Measurements from ENCODE around the gene FOXP1. TPM values are rescaled to one million over a fixed set of nuclear protein-coding genes. Genes with fewer than 3 reads are reported as not detected.

FOXP1 gene
- total RNA-seq, 1 donor from 2014 or later, result 31.1 TPM

- peaks cover 2% of the 10 kb centered on the region for H3K27me3 Mint-ChIP-seq (ENCODE audit: unreplicated experiment)
- no peak overlapping the region for H3K4me3 Mint-ChIP-seq (ENCODE audit: unreplicated experiment)
- H3K36me3 Mint-ChIP-seq (ENCODE audit: unreplicated experiment), result no peaks in the 10 kb centered on the region
- peaks cover 8% of the 10 kb centered on the region for H3K9me3 Mint-ChIP-seq (ENCODE audit: unreplicated experiment)
- no peak for DNase-seq
- no peak overlapping the region for H3K27ac Mint-ChIP-seq (ENCODE audit: unreplicated experiment)
- no peak for TF ChIP-seq CTCF (IDR thresholded peaks at IDR 0.05; ENCODE audit: partially characterized antibody, unreplicated experiment)
- H3K4me1 Mint-ChIP-seq (ENCODE audit: low read depth, unreplicated experiment), result peaks cover 25% of the 10 kb centered on the region
Observed at GRCh38 chr3:71067977-71068654, 515.4 kb downstream of the FOXP1 start.

- peaks cover 8% of the 10 kb centered on the region for H3K9me3 Mint-ChIP-seq (ENCODE audit: unreplicated experiment)
- no peak for TF ChIP-seq CTCF (IDR thresholded peaks at IDR 0.05; ENCODE audit: partially characterized antibody, unreplicated experiment)
- H3K4me3 Mint-ChIP-seq (ENCODE audit: unreplicated experiment), result no peak overlapping the region
- no peak for DNase-seq
- H3K4me1 Mint-ChIP-seq (ENCODE audit: low read depth, unreplicated experiment), result peaks cover 30% of the 10 kb centered on the region
- H3K36me3 Mint-ChIP-seq (ENCODE audit: unreplicated experiment), result no peaks in the 10 kb centered on the region
- H3K27ac Mint-ChIP-seq (ENCODE audit: unreplicated experiment), result no peak overlapping the region
- H3K27me3 Mint-ChIP-seq (ENCODE audit: unreplicated experiment), result peaks cover 2% of the 10 kb centered on the region
Observed at GRCh38 chr3:71066849-71067261, 516.7 kb downstream of the FOXP1 start.

GRCh38 chr3:71066356-71066755 is 517.2 kb downstream of the FOXP1 start:
- DNase-seq, result no peak
- TF ChIP-seq CTCF (IDR thresholded peaks at IDR 0.05; ENCODE audit: partially characterized antibody, unreplicated experiment), result no peak
- Mint-ChIP-seq H3K9me3 (ENCODE audit: unreplicated experiment) (peaks cover 8% of the 10 kb centered on the region), H3K27me3 (ENCODE audit: unreplicated experiment) (peaks cover 2% of the 10 kb centered on the region), H3K27ac (ENCODE audit: unreplicated experiment) (no peak overlapping the region), H3K4me1 (ENCODE audit: low read depth, unreplicated experiment) (peaks cover 34% of the 10 kb centered on the region), H3K4me3 (ENCODE audit: unreplicated experiment) (peak overlapping the region; percentile 62), H3K36me3 (ENCODE audit: unreplicated experiment) (no peaks in the 10 kb centered on the region)

- peaks cover 8% of the 10 kb centered on the region for H3K9me3 Mint-ChIP-seq (ENCODE audit: unreplicated experiment)
- peaks cover 37% of the 10 kb centered on the region for H3K4me1 Mint-ChIP-seq (ENCODE audit: low read depth, unreplicated experiment)
- no peak for DNase-seq
- H3K4me3 Mint-ChIP-seq (ENCODE audit: unreplicated experiment), result peak overlapping the region; percentile 89
- H3K27me3 Mint-ChIP-seq (ENCODE audit: unreplicated experiment), result peaks cover 2% of the 10 kb centered on the region
- no peak for TF ChIP-seq CTCF (IDR thresholded peaks at IDR 0.05; ENCODE audit: partially characterized antibody, unreplicated experiment)
- peak overlapping the region; percentile 81 for H3K27ac Mint-ChIP-seq (ENCODE audit: unreplicated experiment)
- no peaks in the 10 kb centered on the region for H3K36me3 Mint-ChIP-seq (ENCODE audit: unreplicated experiment)
Observed at GRCh38 chr3:71065764-71066013, 517.8 kb downstream of the FOXP1 start.

GRCh38 chr3:71064956-71065763 is 518.4 kb downstream of the FOXP1 start:
- Mint-ChIP-seq H3K9me3 (ENCODE audit: unreplicated experiment) (peaks cover 8% of the 10 kb centered on the region), H3K4me3 (ENCODE audit: unreplicated experiment) (peak overlapping the region; percentile 89), H3K36me3 (ENCODE audit: unreplicated experiment) (no peaks in the 10 kb centered on the region), H3K4me1 (ENCODE audit: low read depth, unreplicated experiment) (peaks cover 42% of the 10 kb centered on the region), H3K27me3 (ENCODE audit: unreplicated experiment) (peaks cover 2% of the 10 kb centered on the region), H3K27ac (ENCODE audit: unreplicated experiment) (peak overlapping the region; percentile 81)
- TF ChIP-seq CTCF (IDR thresholded peaks at IDR 0.05; ENCODE audit: partially characterized antibody, unreplicated experiment), result no peak
- peak; percentile 73 for DNase-seq

Measured in glutamatergic neuron (in vitro differentiated cells).